T-cell (primary cell): Measurements from ENCODE around the gene ALB. TPM values are rescaled to one million over a fixed set of nuclear protein-coding genes. Genes with fewer than 3 reads are reported as not detected.

Experiments
- ATAC-seq, 4 experiments: fragments of 200-7000 bp in 3 of 4; fragments of 150-1000 bp in 1 of 4; cut with Tn5 transposase; replicated peaks in 1 of 4; 1 replicate in 3 of 4; 2 replicates in 1 of 4; pipeline ENCODE4 v1.10.0; 2021; ENCODE audit warnings: moderate library complexity in 3 of 4, mild to moderate bottlenecking in 2 of 4, moderate number of reproducible peaks in 1 of 4
- CTCF ChIA-PET, 2 donors: fragments of 300-600 bp; sonication (Branson Sonifier 250); formaldehyde crosslinking; loops; one replicate each; lab custom pipeline; 2022; ENCODE audit warnings: antibody characterized with exemption in 2 of 2; lab: Charles Lee
- POLR2A ChIA-PET, 2 donors: fragments of 300-600 bp; sonication (Branson Sonifier 250); formaldehyde crosslinking; loops; one replicate each; lab custom pipeline; 2022; ENCODE audit warnings: antibody characterized with exemption in 2 of 2; lab: Charles Lee
- DNase-seq, 35 experiments: peaks; one replicate each; pipeline versions ENCODE4 v3.0.0 to v3.0.0-alpha.2; 2013 to 2023
- H3K27ac ChIP-seq: one replicate; pipeline ENCODE4 v1.5.1; 2013; ENCODE audit warnings: low read length
- H3K27me3 ChIP-seq, 2 experiments: replicated peaks in 1 of 2; 1 replicate in 1 of 2; 2 replicates in 1 of 2; pipeline versions ENCODE4 v1.6.1 to v1.7.0; 2013; ENCODE audit warnings: low read length in 1 of 2, mixed read lengths in 1 of 2; ENCODE audit not compliant: control insufficient read depth in 2 of 2, insufficient read depth in 2 of 2; ENCODE audit errors: extremely low read depth in 1 of 2
- H3K36me3 ChIP-seq, 2 donors: 1 replicate in 1 of 2; 2 replicates in 1 of 2; pipeline versions ENCODE4 v1.6.1 to v1.7.0; 2013; ENCODE audit warnings: low read length in 1 of 2; ENCODE audit not compliant: control insufficient read depth in 2 of 2, insufficient read depth in 1 of 2; ENCODE audit errors: extremely low read depth in 1 of 2
- H3K4me1 ChIP-seq, 2 experiments: 1 replicate in 1 of 2; 2 replicates in 1 of 2; pipeline versions ENCODE4 v1.6.1 to v1.7.0; 2013; ENCODE audit warnings: low read length in 2 of 2, mixed read lengths in 1 of 2; ENCODE audit not compliant: insufficient read depth in 2 of 2, control insufficient read depth in 1 of 2; ENCODE audit errors: extremely low read depth in 1 of 2
- H3K4me3 ChIP-seq, 2 donors: 1 replicate in 1 of 2; 2 replicates in 1 of 2; pipeline versions ENCODE4 v1.5.1 to v1.7.0; 2013; ENCODE audit warnings: mild to moderate bottlenecking in 2 of 2, low read length in 1 of 2, moderate library complexity in 1 of 2; ENCODE audit not compliant: control insufficient read depth in 1 of 2; ENCODE audit errors: extremely low read depth in 1 of 2
- H3K9me3 ChIP-seq: 2 replicates; pipeline ENCODE4 v1.7.0; 2013
- H3K27ac Mint-ChIP-seq, 2 donors: one replicate each; pipeline ENCODE4 v1.8.0; 2020 to 2021; ENCODE audit warnings: mild to moderate bottlenecking in 2 of 2, mixed read lengths in 2 of 2
- H3K27me3 Mint-ChIP-seq, 2 donors: one replicate each; pipeline ENCODE4 v1.8.0; 2021 to 2022; ENCODE audit warnings: mixed read lengths in 2 of 2
- H3K36me3 Mint-ChIP-seq: one replicate; pipeline ENCODE4 v1.8.0; 2021; ENCODE audit warnings: mixed read lengths
- H3K4me1 Mint-ChIP-seq, 3 donors: one replicate each; pipeline ENCODE4 v1.8.0; 2020 to 2022; ENCODE audit warnings: mixed read lengths in 3 of 3, mild to moderate bottlenecking in 1 of 3
- H3K4me3 Mint-ChIP-seq, 3 donors: one replicate each; pipeline ENCODE4 v1.8.0; 2020 to 2022; ENCODE audit warnings: mild to moderate bottlenecking in 3 of 3, mixed read lengths in 3 of 3, moderate library complexity in 3 of 3
- H3K9me3 Mint-ChIP-seq, 3 donors: one replicate each; pipeline ENCODE4 v1.8.0; 2020 to 2022; ENCODE audit warnings: mixed read lengths in 3 of 3
- WGBS: methylation state at CpG from one replicate; pipeline ENCODE4 v1.1.5; 2013; ENCODE audit warnings: missing lambda C conversion rate; ENCODE audit not compliant: insufficient coverage; 5-methylcytosine and 5-hydroxymethylcytosine counted together
- total RNA-seq, 35 experiments: library from RNA in 6 of 35; stranded (reverse) in 6 of 35; fragments of 120-200 nt in 1 of 35; gene quantifications; one replicate each; pipeline versions ENCODE4 v1.2.1 to v1.2.4 and lab custom pipeline; 2013 to 2026

The ALB gene
- total RNA-seq, 5 donors from 2014 or later (not counting 1 experiment from before 2014, with no cell fraction given) = 30.4 to 58.6 (median 33.6) TPM; not detected in 2

GRCh38 chr4:73450398-73451004 is 46.4 kb downstream of the ALB start:
- Histone ChIP-seq H3K4me1 (no peaks in the 10 kb centered on the region), H3K4me3 (no peak overlapping the region), H3K27ac (no peak overlapping the region), H3K36me3 (no peaks in the 10 kb centered on the region), H3K9me3 (no peaks in the 10 kb centered on the region), H3K27me3 (no peaks in the 10 kb centered on the region)
- no peak for DNase-seq
- no peaks in the 10 kb centered on the region for H3K36me3 Mint-ChIP-seq
- POLR2A ChIA-PET = interaction anchor here in 1 of 2 donors (0.6 kb wide), 1 partner anchor 1017 kb away, joined by 3 read pairs; no protein-coding TSS in a partner anchor
- WGBS = 75% methylated on average over 4 of the region's 9 CpGs
- no peak overlapping the region for H3K4me3 Mint-ChIP-seq
- no peaks in the 10 kb centered on the region for H3K9me3 Mint-ChIP-seq
- ATAC-seq = no peak
- CTCF ChIA-PET = no interaction called here
- H3K27ac Mint-ChIP-seq = no peak overlapping the region
- no peaks in the 10 kb centered on the region for H3K4me1 Mint-ChIP-seq
- H3K27me3 Mint-ChIP-seq = peaks cover 3 to 6% of the 10 kb centered on the region in 2 donors

GRCh38 chr4:73451404-73451803 is 47.3 kb downstream of the ALB start:
- peaks cover 6 to 8% of the 10 kb centered on the region in 2 donors for H3K27me3 Mint-ChIP-seq
- no CpG with 5 or more reads among the region's 3 CpGs for WGBS
- ChIA-PET POLR2A (no interaction called here), CTCF (no interaction called here)
- Histone ChIP-seq H3K27ac (no peak overlapping the region), H3K27me3 (no peaks in the 10 kb centered on the region), H3K9me3 (no peaks in the 10 kb centered on the region), H3K36me3 (no peaks in the 10 kb centered on the region), H3K4me3 (no peak overlapping the region), H3K4me1 (no peaks in the 10 kb centered on the region)
- H3K36me3 Mint-ChIP-seq = no peaks in the 10 kb centered on the region
- no peak for DNase-seq
- no peak overlapping the region for H3K27ac Mint-ChIP-seq
- ATAC-seq = no peak
- no peaks in the 10 kb centered on the region for H3K4me1 Mint-ChIP-seq
- H3K9me3 Mint-ChIP-seq = no peaks in the 10 kb centered on the region
- no peak overlapping the region for H3K4me3 Mint-ChIP-seq

GRCh38 chr4:73451981-73452747 is 48.1 kb downstream of the ALB start:
- CTCF ChIA-PET = no interaction called here
- no peaks in the 10 kb centered on the region for H3K4me1 Mint-ChIP-seq
- Histone ChIP-seq H3K27me3 (no peaks in the 10 kb centered on the region), H3K36me3 (no peaks in the 10 kb centered on the region), H3K4me1 (no peaks in the 10 kb centered on the region), H3K9me3 (no peaks in the 10 kb centered on the region), H3K27ac (no peak overlapping the region), H3K4me3 (no peak overlapping the region)
- no peak overlapping the region for H3K27ac Mint-ChIP-seq
- H3K36me3 Mint-ChIP-seq = no peaks in the 10 kb centered on the region
- no peaks in the 10 kb centered on the region for H3K9me3 Mint-ChIP-seq
- 83% methylated on average over 2 of the region's 4 CpGs for WGBS
- no peak overlapping the region for H3K4me3 Mint-ChIP-seq
- DNase-seq (no peak), ATAC-seq (no peak)
- peaks cover 8 to 10% of the 10 kb centered on the region in 2 donors for H3K27me3 Mint-ChIP-seq
- POLR2A ChIA-PET = no interaction called here

GRCh38 chr4:73452953-73453700 is 49.0 kb downstream of the ALB start:
- ATAC-seq = no peak
- Mint-ChIP-seq H3K9me3 (no peaks in the 10 kb centered on the region), H3K4me1 (no peaks in the 10 kb centered on the region), H3K36me3 (no peaks in the 10 kb centered on the region), H3K27ac (no peak overlapping the region), H3K27me3 (peaks cover 8 to 10% of the 10 kb centered on the region in 2 donors), H3K4me3 (no peak overlapping the region)
- no peaks in the 10 kb centered on the region for H3K36me3 ChIP-seq
- no peak overlapping the region for H3K4me3 ChIP-seq
- no peaks in the 10 kb centered on the region for H3K27me3 ChIP-seq
- H3K27ac ChIP-seq = no peak overlapping the region
- ChIA-PET CTCF (no interaction called here), POLR2A (no interaction called here)
- no peaks in the 10 kb centered on the region for H3K9me3 ChIP-seq
- H3K4me1 ChIP-seq = no peaks in the 10 kb centered on the region
- no peak for DNase-seq
- 83% methylated on average over 1 of the region's 2 CpGs for WGBS

- H3K27me3 ChIP-seq = no peaks in the 10 kb centered on the region
- no peak overlapping the region for H3K4me3 ChIP-seq
- Mint-ChIP-seq H3K36me3 (no peaks in the 10 kb centered on the region), H3K9me3 (no peaks in the 10 kb centered on the region), H3K4me3 (no peak overlapping the region), H3K27ac (no peak overlapping the region), H3K4me1 (no peaks in the 10 kb centered on the region), H3K27me3 (peaks cover 8 to 12% of the 10 kb centered on the region in 2 donors)
- H3K4me1 ChIP-seq = no peaks in the 10 kb centered on the region
- ATAC-seq (no peak), DNase-seq (no peak)
- no peak overlapping the region for H3K27ac ChIP-seq
- H3K36me3 ChIP-seq = no peaks in the 10 kb centered on the region
- H3K9me3 ChIP-seq = no peaks in the 10 kb centered on the region
- ChIA-PET CTCF (no interaction called here), POLR2A (no interaction called here)
Observed at GRCh38 chr4:73453701-73454005, 49.6 kb downstream of the ALB start.

- H3K36me3 ChIP-seq = no peaks in the 10 kb centered on the region
- Mint-ChIP-seq H3K27ac (no peak overlapping the region), H3K27me3 (peaks cover 8 to 13% of the 10 kb centered on the region in 2 donors), H3K4me3 (no peak overlapping the region), H3K4me1 (no peaks in the 10 kb centered on the region), H3K9me3 (no peaks in the 10 kb centered on the region), H3K36me3 (no peaks in the 10 kb centered on the region)
- H3K27ac ChIP-seq = no peak overlapping the region
- ChIA-PET CTCF (no interaction called here), POLR2A (no interaction called here)
- H3K4me3 ChIP-seq = no peak overlapping the region
- DNase-seq (no peak), ATAC-seq (no peak)
- H3K4me1 ChIP-seq = no peaks in the 10 kb centered on the region
- no peaks in the 10 kb centered on the region for H3K27me3 ChIP-seq
- no CpG with 5 or more reads among the region's 3 CpGs for WGBS
- H3K9me3 ChIP-seq = no peaks in the 10 kb centered on the region
Observed at GRCh38 chr4:73454920-73455319, 50.8 kb downstream of the ALB start.
